ENCODE results near the gene HPGDS.
"Not testable (repeated sequence)": the region's sequence is repeated elsewhere in the genome, so short reads cannot be mapped to it uniquely, and the experiment has no call there.

Gene HPGDS

DNA sequence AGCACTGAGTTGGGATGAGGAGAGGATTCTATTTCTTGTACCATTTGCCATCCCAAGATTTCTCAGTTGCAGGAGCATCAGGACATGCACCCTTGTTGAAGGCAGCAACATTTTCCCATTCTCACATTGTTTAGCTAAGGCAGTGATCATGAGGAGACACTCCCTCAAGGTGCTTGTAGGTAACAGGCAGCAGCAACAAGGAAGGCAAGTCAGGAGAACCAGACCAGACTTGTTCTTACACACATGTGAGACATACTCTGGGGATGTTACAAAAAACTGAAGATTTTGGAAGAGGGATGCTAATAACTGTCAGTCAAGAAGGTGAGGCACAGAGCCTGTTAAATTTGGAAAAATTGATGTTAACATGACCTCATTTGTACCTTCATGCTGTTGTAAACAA, 15.5 kb upstream of the HPGDS start:
- no peak for DNase-seq (ENCODE audit: low read depth in 2 of 3, low spot score in 1 of 3)

DNA sequence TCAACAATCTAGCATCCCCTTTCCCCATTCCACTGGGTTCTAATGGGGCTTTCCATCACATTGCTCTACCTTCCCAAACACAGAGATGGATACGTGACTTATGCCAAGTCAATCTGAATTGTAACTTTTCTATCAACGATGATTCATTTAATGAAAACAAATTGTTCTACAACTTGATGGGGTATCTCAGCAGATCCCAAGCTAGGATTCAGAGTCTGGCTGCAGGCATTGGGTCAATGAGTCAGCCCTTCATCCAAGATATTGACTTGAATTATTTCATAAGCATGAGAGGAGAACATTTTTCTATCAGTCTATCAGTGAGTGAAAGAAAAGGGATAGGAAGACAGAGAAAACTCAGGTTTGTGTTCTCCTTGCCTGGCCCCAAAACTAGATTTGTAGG, 15.0 kb upstream of the HPGDS start:
- DNase-seq (ENCODE audit: low read depth in 2 of 3, low spot score in 1 of 3) = no peak

DNA sequence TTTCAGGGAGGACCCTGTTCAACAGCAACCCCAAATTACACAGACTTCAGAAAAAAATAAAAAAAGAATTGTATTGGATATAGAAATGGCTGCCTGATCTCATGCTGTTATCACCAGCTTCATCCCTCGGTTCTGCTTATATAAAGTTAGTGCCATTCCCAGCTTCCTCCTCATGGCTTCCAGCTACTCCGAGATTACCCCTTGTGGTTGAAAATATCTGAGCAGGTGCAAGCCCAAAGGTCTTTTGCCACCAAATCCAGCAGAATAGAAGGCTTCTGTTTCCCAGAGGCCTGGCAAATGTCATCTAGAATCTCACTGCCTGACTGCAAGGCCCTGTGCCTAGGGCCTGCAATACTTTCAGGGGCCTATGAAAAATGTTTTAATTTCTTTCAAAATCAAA, 13.8 kb upstream of the HPGDS start:
- no peak for DNase-seq (ENCODE audit: low read depth in 2 of 3, low spot score in 1 of 3)

DNA sequence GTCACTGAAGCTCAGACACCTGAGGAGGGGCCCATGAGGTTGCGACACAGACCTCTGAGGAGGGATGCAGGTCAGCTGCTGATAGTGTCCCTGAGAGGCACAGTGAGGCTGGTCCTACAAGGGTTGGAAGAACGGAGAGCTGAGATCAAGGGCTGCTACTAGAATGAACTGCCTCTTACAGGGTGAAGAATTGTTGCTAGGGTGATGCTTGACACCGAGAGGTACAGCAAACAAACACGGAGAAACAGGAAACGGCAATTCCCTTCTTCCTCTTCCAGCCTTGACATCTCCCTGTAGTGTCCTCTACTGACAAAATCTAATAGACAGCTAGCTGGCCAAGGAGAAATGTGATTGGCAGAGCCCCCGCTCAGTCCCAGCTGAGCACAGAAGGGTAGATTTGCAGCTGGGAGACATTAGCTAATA, 11.8 kb upstream of the HPGDS start:
- DNase-seq (ENCODE audit: low read depth in 2 of 3, low spot score in 1 of 3) = no peak

DNA sequence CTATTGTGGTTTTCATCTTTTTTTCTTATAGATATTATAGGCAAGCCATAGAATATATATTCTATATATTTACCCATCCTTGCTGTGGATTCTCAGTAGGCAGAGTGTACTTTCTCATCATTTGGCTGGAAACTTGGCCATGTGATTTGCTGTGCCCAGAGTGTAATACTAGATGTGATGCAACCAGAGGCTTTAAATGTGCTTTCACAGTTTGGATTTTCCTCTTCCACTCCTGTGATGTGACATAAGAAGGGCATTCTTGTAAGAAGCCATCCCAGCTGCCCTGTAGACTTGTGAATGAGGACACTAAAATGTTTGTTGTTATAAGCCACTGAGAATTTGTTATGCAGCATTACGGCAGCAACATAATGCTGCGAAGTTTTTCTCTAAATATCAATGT, 10.4 kb upstream of the HPGDS start:
- no peak for DNase-seq (ENCODE audit: low read depth in 2 of 3, low spot score in 1 of 3)

DNA sequence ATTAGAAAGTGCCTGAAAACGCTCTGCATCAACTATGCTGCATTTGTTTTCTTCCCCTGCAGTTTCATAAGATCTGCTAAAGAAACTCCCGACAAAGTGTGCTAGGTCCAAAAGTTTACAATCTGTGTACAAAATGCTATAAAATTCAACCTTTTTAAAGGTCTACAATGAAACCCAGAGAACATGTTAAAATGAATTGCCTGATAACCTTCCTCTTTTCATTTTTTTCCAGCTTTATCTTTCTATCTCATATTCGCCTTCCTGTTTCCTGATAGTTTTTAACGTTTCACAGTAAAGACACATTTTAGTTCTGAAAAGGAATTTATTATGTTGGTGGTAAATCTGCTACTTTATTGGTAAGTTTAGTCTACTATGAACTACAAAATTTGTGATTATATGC, 9.5 kb upstream of the HPGDS start:
- no peak for DNase-seq (ENCODE audit: low read depth in 2 of 3, low spot score in 1 of 3)

DNA sequence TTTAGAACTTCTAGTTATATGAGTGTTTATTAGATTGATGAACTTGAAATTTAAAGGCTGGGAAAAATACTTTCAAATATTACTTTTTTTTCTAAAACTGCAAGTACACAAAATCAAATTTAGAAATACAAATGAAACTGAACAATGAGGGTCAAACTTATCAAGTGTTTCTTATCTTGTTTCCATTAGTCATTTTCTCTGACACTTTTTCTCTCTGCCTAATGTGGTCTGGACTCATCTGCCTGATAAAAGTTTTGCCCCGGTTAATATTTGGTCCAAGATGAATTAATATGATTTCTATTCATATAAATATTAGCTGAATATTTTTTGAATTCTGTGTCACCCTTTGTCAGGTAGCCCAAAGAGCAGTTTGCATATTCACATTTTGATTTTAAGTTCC, 8.7 kb upstream of the HPGDS start:
- DNase-seq (ENCODE audit: low read depth in 2 of 3, low spot score in 1 of 3) = no peak

DNA sequence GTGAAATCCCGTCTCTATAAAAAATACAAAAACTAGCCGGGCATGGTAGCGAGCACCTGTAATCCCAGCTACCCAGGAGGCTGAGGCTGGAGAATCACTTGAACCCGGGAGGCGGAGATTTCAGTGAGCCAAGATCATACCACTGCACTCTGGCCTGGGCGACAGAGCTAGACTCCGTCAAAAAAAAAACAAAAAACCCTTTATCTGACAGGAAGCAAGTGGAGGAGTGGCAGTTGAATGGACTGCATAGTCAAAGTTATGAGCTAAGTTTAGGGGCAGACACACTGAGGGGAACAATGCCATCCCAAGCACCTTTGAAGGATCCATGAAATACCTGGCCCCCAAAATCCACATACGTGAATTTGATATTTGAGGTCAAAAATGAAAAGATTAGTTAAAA, 7.5 kb upstream of the HPGDS start:
- no peak for DNase-seq (ENCODE audit: low read depth in 2 of 3, low spot score in 1 of 3)

DNA sequence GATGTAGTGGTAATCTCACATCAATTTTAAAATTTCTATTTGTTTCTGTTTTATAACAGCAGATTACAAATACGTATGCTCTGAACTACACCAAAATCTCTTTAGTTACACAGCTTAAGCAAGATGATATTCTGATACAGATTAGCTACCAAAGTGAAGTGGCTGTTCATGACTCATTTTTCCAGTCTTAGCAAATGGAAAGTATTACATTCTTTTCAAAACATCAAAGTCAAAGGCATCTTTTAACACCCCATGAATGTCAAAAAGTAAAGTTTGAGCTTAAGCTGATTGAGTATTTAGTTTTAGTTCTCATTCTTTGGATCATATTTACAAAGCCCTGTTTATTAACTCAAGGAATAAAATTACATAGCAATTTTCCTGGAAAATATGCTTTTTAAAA, 6.6 kb upstream of the HPGDS start:
- DNase-seq (ENCODE audit: low read depth in 2 of 3, low spot score in 1 of 3) = no peak

DNA sequence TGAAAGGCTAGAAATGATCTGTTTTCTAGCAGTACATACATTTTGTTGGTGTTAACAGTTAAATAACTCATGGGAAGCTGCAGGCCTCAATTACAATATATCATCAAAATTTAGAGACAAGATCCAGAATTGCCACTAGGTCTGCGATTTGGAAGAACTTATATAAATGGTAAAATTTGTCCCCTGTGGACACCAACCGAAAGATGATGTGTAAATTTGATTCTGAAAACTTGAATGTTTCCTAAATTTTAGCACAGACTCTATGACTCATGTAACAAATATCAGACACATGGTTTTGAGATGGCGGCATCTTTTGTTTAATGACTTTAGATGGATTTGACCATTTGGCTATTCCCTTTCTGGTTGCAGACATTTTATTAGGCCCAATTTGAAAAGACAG, 6.0 kb upstream of the HPGDS start:
- DNase-seq (ENCODE audit: low read depth in 2 of 3, low spot score in 1 of 3) = no peak

DNA sequence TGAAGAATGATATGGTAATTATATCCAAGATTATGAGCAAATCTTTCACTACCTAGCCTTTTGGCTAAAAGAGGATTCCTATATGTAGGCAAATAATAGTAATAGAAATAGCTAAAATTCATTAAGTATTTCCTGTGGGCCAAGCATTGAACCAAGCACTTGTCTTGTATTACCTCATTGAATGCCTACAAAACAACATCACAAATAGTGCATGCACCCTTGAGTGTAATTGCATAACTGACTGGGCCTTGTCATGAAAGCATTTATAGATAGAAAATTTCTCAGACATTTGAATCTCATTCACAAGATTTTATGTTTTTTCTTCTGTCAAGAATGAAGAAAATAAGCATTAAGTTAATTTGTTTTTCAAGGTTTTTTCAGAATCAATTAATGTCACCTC, 3.9 kb upstream of the HPGDS start:
- DNase-seq (ENCODE audit: low read depth in 2 of 3, low spot score in 1 of 3) = no peak

DNA sequence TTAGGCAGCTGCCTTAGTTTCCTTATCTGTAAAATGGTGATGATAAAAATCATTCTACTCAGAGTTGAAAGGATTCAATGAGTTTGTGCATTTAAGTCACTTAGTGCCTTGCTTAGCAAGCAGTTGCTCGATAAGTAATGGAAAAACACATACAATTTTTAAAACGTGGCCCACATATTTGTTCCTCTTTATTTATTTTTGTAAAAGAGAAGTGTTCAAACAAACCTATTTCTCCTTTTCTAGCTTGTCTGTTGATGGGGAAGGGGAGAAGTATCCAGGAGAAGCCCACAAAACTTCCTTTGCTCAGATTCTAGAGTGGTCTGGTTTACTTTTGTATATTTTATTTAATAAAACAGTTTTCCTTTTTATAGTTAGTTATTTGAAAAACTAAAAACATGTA, 3.3 kb upstream of the HPGDS start:
- no peak for DNase-seq (ENCODE audit: low read depth in 2 of 3, low spot score in 1 of 3)

DNA sequence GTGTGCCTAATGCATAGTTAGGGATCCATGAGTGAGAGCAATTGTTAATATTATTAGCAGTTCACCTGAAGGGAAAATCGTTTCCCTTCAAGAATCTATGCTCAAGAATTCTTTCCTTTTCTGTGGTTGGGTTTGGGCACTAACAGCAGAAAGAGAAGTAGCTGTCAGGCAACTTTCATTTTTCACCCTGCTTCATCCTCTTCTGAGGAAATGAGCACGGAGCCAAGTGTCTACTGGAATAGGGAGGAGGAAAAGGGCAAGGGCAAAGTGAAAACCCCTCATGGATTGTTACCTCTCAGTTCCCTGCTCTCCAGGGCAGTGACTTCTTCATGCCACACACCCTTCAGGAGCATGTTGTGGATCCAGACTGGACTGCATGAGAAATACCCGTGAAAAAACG, 2.6 kb upstream of the HPGDS start:
- DNase-seq (ENCODE audit: low read depth in 2 of 3, low spot score in 1 of 3) = no peak

DNA sequence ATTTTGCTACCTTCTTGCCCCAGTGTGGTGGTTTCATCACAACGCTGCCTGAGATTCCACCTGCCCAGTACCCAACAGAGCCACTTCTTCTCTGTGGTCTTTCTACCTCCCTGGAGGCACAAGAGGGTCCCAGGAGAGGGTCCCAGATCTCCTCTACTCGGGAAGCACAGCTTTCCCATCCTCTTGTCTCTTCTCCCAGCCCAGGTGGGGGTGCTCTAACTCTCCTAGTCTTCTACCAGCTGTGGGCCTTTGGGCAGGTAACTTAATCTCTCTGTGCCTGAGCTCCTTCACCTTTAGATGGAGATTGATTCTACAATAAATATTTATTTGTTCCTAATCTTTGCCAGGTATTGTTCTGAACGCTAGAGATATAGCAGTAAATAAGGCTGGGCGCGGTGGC, 1.8 kb upstream of the HPGDS start:
- no peak for DNase-seq (ENCODE audit: low read depth in 2 of 3, low spot score in 1 of 3)

DNA sequence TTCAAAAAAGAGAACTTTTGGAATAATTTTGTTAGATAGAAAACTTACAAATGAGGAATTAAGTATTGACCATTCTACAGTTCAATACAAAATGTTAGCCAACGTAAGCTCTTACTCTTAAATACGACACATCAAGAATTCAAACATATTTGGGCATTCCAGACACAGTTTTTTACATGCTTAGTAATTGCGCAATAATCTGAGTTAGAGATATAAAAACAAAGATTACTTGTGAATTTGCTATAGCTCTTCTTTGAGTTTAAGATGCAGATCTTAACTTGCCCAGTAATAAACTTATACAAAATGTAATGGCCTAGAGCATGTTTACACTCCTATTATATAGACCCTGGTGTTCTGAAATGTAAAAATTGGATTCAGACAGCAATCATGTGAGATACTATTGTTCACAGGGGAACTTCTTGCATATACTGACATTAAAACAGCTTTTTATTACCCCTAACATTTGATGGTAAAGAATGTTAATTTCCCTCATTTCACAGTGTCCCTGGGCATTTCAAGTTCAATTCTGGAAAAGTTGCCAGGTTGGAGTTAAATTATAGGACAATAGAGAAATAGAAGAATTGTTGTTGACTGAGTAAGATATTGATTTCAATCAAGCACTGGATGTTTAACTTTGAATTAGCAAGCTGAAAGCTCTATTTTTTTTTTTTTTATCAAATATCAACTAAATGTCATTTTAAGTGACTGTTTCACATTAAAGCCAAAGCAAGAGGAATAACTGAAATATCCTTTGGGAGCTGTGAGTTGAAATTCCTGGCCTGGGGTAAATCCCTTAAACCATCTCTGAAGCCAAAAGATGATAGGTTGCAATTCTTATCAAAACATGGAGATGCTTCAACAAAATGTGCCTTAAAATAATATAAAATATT, 910 bp downstream of the HPGDS start:
- DNase-seq (ENCODE audit: low read depth in 2 of 3, low spot score in 1 of 3) = no peak

DNA sequence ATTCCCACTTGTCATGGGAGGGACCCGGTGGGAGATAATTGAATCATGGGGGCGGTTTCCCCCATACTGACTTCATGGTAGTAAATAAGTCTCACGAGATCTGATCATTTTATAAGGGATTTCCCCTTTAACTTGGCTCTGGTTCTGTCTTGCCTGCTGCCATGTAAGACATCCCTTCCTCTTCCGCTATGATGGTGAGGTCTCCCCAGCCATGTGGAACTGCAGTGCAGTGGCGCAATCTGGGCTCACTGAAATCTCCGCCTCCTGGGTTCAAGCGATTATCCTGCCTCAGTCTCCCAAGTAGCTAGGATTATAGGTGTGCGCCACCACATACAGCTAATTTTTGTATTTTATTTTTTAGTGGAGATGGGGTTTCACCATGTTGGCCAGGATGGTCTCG, 2.9 kb downstream of the HPGDS start:
- DNase-seq (ENCODE audit: low read depth in 2 of 3, low spot score in 1 of 3) = peak in 1 of 3 donors; percentile 10

DNA sequence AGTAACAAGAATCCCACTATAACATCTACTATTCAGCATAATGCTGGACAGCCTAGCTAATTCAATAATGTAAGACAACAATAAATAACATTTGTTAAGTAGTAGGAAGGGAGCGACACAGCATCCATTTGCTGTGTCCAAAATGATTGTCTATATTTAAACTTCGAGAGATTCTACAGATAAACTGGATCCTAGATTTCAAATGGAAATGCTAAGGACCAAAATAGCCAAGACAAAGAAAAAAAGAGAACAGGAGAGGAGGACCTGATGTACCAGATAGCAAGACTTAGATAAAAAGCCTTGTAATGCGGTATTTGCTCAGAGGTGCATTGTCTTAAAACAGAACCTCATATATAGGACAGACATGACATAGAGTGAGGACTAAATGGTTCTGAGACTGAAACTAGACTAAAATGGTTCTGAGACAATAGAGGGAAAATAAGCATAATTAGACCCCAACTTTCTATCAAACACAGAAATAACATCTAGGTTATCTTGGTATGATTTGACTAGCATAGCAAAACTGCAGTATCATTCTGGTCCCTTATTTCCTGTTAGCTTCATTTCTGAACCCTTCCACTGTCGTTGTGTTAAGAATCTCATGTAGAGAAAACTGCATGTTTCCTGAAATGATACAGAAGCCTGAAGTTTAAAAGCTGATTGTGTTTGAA, 3.8 kb downstream of the HPGDS start:
- no peak for DNase-seq (ENCODE audit: low read depth in 2 of 3, low spot score in 1 of 3)

DNA sequence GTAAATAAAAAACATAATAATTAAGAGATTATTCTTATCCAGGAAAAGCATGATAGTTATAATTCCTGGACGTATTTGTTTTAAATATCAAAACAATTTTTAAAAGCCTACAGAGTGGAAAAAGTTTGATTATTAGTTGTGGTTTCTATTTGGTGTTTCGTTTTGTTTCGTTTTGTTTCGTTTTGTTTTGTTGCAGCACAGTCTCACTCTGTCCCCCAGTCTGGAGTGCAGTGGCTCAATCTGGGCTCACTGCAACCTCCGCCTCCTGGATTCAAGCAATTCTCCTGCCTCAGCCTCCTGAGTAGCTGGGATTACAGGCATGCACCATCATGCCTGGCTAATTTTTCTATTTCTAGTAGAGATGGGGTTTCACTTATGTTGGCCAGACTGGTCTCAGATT, 5.8 kb downstream of the HPGDS start:
- DNase-seq (ENCODE audit: low read depth in 2 of 3, low spot score in 1 of 3) = not testable (repeated sequence)

DNA sequence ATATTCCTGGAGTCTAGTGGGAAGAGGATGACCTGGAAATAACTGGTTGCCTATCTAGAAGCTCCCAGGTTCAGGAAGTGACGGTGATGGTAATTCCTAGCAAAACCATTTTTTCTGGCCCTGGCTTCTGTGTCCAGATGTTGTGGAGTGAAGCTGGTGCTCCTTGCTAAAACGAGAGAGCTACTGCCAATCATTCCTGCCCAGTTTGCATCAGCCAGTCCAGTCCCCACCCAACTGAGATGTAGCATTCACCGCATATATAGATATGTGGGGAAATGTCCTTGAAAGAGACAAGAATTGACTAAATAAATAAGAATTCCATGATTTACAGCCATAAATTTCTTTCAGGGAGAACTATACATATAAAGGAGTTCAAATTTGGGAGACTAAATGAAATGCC, 6.3 kb downstream of the HPGDS start:
- DNase-seq (ENCODE audit: low read depth in 2 of 3, low spot score in 1 of 3) = no peak

DNA sequence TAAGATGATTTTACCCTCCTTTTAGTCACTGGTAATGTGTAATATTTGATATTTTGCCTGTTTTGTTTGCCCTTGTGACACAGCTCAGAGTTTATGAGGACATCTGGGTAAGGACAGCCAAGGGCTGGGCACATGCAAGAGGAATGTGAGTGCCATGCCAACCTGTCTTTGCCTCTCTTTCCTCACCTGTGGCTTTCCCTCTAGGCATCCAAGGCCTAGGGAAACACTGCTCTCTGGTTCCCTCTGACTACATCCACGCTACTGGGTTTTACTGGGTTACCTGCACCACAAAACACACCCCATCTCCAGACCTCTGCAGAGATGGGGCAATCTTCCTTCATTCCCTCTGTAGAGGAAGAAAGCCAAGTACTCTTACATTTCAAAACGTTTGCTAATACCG, 7.7 kb downstream of the HPGDS start:
- DNase-seq (ENCODE audit: low read depth in 2 of 3, low spot score in 1 of 3) = no peak

DNA sequence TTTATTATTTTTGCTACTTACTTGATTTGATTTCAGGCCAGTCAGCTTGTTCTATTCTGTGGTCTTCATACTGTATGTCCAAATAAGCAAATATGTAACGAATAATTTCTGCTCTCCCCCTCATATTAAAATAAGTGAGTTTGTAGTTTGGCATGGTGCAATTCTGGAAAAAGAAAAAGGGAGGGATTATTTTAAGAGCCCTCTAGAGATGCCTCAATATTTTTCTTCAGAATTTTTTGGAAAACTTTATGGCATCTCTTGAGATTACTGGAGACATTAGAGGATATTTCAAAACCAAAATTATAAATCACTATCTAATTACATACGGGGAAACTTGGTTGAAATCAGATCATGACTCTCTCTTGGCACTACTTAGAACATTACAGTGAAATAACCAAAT, 8.2 kb downstream of the HPGDS start:
- DNase-seq (ENCODE audit: low read depth in 2 of 3, low spot score in 1 of 3) = no peak

DNA sequence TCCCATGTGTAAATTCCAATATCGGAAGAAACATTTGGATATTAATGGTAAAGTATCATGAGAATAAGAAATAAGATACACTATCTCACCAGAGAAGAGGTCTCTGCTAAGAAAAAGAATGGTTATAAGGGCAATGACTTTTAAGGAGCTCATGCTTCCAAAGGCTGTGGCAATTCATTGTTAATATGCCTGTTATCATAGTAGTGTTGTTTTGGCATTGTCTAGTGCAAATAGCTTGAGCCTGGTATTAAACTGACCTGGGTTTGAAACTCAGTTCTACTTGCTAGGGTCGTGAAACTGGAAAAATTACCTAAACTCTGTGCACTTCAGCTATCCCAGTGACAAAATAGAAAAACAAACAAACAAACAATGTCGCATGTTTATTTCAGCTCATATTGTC, 8.8 kb downstream of the HPGDS start:
- no peak for DNase-seq (ENCODE audit: low read depth in 2 of 3, low spot score in 1 of 3)
